ENCODE results near the gene POU3F2.

- TF ChIP-seq CTCF (conservative IDR thresholded peaks at IDR 0.05 in 1 of 2, IDR thresholded peaks at IDR 0.05 in 1 of 2; ENCODE audit: low read depth in 1 of 2, low read length in 2 of 2) (no peak), EZH2 (IDR thresholded peaks at IDR 0.05; ENCODE audit: low read length, missing control alignments) (no peak)
Measured at GRCh38 chr6:98838975-98839374, 4.6 kb downstream of the POU3F2 start.

Data from fibroblast of lung (primary cell).